Loucy (cell line): ENCODE data around the gene KCNMA1.

ENCODE experiments used
- H2AFZ ChIP-seq: fragments of 200-600 bp; sonication (generic); 2 replicates; pipeline ENCODE4 v1.6.0; 2016; ENCODE audit warnings: antibody characterized with exemption, mild to moderate bottlenecking, low read length, moderate library complexity
- H3F3A ChIP-seq: fragments of 200-600 bp; 2 replicates; pipeline ENCODE4 v1.6.0; 2016; ENCODE audit warnings: antibody characterized with exemption, low read depth, mild to moderate bottlenecking
- H3K27me3 ChIP-seq: fragments of 200-600 bp; sonication (generic); 2 replicates; pipeline ENCODE4 v1.6.1; 2014; ENCODE audit warnings: low read length, mild to moderate bottlenecking; ENCODE audit not compliant: insufficient read depth, poor library complexity, severe bottlenecking
- H3K36me3 ChIP-seq: fragments of 200-600 bp; sonication (generic); 2 replicates; pipeline ENCODE4 v1.6.1; 2016; ENCODE audit warnings: low read length; ENCODE audit not compliant: insufficient read depth
- H3K4me1 ChIP-seq: fragments of 200-600 bp; sonication (generic); 2 replicates; pipeline ENCODE4 v1.5.1; 2014; ENCODE audit warnings: low read length, mild to moderate bottlenecking; ENCODE audit not compliant: insufficient read depth, poor library complexity, severe bottlenecking
- H3K4me2 ChIP-seq: fragments of 200-600 bp; sonication (generic); 2 replicates; pipeline ENCODE4 v1.6.0; 2014; ENCODE audit warnings: antibody characterized with exemption, low read length, low read depth, mild to moderate bottlenecking; ENCODE audit not compliant: poor library complexity, severe bottlenecking
- H3K4me3 ChIP-seq: fragments of 200-600 bp; sonication (generic); 2 replicates; pipeline ENCODE4 v1.5.1; 2014; ENCODE audit warnings: low read length, mild to moderate bottlenecking, mixed read lengths; ENCODE audit not compliant: poor library complexity, severe bottlenecking
- H3K79me2 ChIP-seq: fragments of 200-600 bp; sonication (generic); 2 replicates; pipeline ENCODE4 v1.6.1; 2014; ENCODE audit warnings: low read length; ENCODE audit not compliant: insufficient read depth
- H3K9ac ChIP-seq: fragments of 200-600 bp; sonication (generic); 2 replicates; pipeline ENCODE4 v1.6.0; 2014; ENCODE audit warnings: mild to moderate bottlenecking, low read depth, low read length, moderate library complexity; ENCODE audit not compliant: poor library complexity, severe bottlenecking
- H3K9me2 ChIP-seq: fragments of 200-600 bp; sonication (generic); replicated peaks from 2 replicates; pipeline ENCODE4 v1.6.1; 2016; ENCODE audit warnings: low read depth, low read length, mixed read lengths
- H3K9me3 ChIP-seq: fragments of 200-600 bp; sonication (generic); 2 replicates; pipeline ENCODE4 v1.6.1; 2014; ENCODE audit warnings: mild to moderate bottlenecking, antibody characterized with exemption, low read length, low read depth; ENCODE audit not compliant: insufficient read depth
- H4K20me1 ChIP-seq: fragments of 200-600 bp; sonication (generic); 2 replicates; pipeline ENCODE4 v1.6.0; 2014; ENCODE audit warnings: antibody characterized with exemption, low read length, mild to moderate bottlenecking; ENCODE audit not compliant: insufficient read depth, poor library complexity, severe bottlenecking
- EZH2phosphoT487 ChIP-seq: fragments of 200-600 bp; IDR thresholded peaks from 2 replicates; pipeline ENCODE4 v1.6.1; 2018; ENCODE audit warnings: antibody characterized with exemption, mild to moderate bottlenecking, moderate library complexity, borderline replicate concordance
- TF ChIP-seq, protein P1 (sequence below): fragments of 200-600 bp; sonication (generic); conservative IDR thresholded peaks from 2 replicates; pipeline ENCODE4 v1.5.1; 2014; ENCODE audit warnings: mild to moderate bottlenecking, antibody characterized with exemption, low read length

Gene KCNMA1

DNA sequence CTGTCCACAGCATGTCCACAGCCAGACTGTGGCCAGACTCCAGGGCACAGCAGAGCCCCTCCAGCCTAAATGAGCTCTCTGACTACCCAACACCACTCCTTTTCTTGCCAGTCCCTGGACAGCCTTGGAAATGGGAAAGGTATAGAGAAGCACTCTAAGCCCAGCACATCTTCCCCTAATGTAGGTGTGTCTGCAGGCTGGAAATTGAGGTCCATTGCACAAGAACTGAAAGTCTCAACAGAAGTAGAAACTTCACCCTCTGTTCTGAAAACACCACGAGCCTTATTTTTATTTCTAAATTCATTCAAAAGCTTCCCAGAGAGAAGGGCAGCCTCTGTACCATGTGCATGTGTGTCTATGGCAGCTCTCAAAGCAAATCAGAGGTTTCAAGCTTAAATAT lies 3.7 kb upstream of the KCNMA1 start:
- H3K27me3 ChIP-seq = no peaks in the 10 kb centered on the region
- no peaks in the 10 kb centered on the region for H3K79me2 ChIP-seq
- no peak overlapping the region for H2AFZ ChIP-seq

DNA sequence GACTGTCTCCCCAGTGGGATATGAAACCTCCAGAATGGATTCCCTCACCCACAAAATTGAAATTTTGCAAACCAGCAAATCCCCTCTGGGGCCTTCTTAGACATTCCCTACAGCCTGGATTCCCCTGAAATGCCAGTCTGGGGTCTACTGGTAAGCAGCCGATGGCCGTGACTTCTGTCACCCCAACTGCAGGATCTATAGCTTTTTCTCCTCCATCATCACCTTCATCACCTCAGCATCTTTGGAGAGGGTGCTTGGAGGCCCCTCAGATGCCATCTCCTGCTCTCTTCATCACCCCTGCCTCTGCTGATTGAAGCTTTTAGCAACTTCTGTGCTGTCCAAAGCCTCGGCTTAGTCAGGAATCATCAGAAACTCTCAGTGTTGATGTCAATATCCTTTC lies 2.6 kb upstream of the KCNMA1 start:
- Histone ChIP-seq H3K36me3 (no peaks in the 10 kb centered on the region), H3K79me2 (no peaks in the 10 kb centered on the region), H3K9ac (no peak overlapping the region), H4K20me1 (no peaks in the 10 kb centered on the region), H2AFZ (no peak overlapping the region), H3K4me2 (no peak overlapping the region), H3K9me3 (no peaks in the 10 kb centered on the region), H3K9me2 (no peaks in the 10 kb centered on the region), H3K4me3 (no peak overlapping the region), H3K27me3 (no peaks in the 10 kb centered on the region), H3K4me1 (peaks cover 3% of the 10 kb centered on the region), H3F3A (no peaks in the 10 kb centered on the region)
- TF ChIP-seq EZH2phosphoT487 = no peak
- TF ChIP-seq, protein P1, sequence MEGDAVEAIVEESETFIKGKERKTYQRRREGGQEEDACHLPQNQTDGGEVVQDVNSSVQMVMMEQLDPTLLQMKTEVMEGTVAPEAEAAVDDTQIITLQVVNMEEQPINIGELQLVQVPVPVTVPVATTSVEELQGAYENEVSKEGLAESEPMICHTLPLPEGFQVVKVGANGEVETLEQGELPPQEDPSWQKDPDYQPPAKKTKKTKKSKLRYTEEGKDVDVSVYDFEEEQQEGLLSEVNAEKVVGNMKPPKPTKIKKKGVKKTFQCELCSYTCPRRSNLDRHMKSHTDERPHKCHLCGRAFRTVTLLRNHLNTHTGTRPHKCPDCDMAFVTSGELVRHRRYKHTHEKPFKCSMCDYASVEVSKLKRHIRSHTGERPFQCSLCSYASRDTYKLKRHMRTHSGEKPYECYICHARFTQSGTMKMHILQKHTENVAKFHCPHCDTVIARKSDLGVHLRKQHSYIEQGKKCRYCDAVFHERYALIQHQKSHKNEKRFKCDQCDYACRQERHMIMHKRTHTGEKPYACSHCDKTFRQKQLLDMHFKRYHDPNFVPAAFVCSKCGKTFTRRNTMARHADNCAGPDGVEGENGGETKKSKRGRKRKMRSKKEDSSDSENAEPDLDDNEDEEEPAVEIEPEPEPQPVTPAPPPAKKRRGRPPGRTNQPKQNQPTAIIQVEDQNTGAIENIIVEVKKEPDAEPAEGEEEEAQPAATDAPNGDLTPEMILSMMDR = no peak

More for the DNA sequence above, 3.7 kb upstream of the KCNMA1 start:
- Histone ChIP-seq H3F3A (no peaks in the 10 kb centered on the region), H3K4me2 (peak overlapping the region; percentile 56), H3K9me3 (no peaks in the 10 kb centered on the region), H3K9me2 (no peaks in the 10 kb centered on the region), H3K4me1 (peaks cover 3% of the 10 kb centered on the region), H4K20me1 (no peaks in the 10 kb centered on the region), H3K4me3 (no peak overlapping the region), H3K36me3 (no peaks in the 10 kb centered on the region), H3K9ac (no peak overlapping the region)
- TF ChIP-seq, protein P1 = no peak

DNA sequence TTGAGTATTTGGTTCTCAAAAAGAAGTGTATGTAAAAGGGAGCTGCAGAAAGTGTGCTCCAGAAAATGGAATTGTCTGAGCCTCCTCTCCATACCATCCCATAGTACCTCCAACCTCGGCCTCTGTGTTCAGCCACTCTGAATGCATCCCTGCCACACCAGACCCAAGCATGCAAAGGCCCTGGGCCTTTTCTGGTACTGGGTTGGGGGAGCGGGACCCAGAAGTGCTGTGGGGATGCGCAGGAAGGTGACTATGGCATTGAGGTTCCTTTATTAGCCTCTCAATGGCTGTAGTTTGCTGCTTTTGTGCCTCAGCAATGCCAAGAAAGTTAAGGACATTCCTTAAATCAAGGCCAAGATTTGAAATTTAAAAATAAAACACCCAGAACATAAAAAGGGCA lies 2.1 kb upstream of the KCNMA1 start:
- H3K79me2 ChIP-seq = no peaks in the 10 kb centered on the region
- no peak for TF ChIP-seq EZH2phosphoT487
- TF ChIP-seq, protein P1 = no peak
- no peaks in the 10 kb centered on the region for H3K9me2 ChIP-seq
- no peak overlapping the region for H3K4me3 ChIP-seq
- H3K4me2 ChIP-seq = no peak overlapping the region
- H3K36me3 ChIP-seq = no peaks in the 10 kb centered on the region
- no peak overlapping the region for H3K9ac ChIP-seq
- no peaks in the 10 kb centered on the region for H3K27me3 ChIP-seq
- H4K20me1 ChIP-seq = no peaks in the 10 kb centered on the region
- no peaks in the 10 kb centered on the region for H3F3A ChIP-seq
- H3K4me1 ChIP-seq = peaks cover 3% of the 10 kb centered on the region
- H3K9me3 ChIP-seq = no peaks in the 10 kb centered on the region
- H2AFZ ChIP-seq = no peak overlapping the region
